PC-3 (cell line): ENCODE results near the gene PPP1R16B.

Experiments used
- CTCF ChIP-seq: fragments of 300-600 bp; sonication (generic); conservative IDR thresholded peaks from 2 replicates; pipeline ENCODE4 v1.5.1; 2017; ENCODE audit warnings: antibody characterized with exemption, low read depth, mild to moderate bottlenecking, low read length
- EZH2 ChIP-seq: fragments of 300-600 bp; sonication (generic); IDR thresholded peaks from one replicate; pipeline ENCODE4 v1.6.1; 2017; ENCODE audit warnings: antibody characterized with exemption, mild to moderate bottlenecking, low read length; ENCODE audit not compliant: unreplicated experiment
- EZH2phosphoT487 ChIP-seq: fragments of 300-600 bp; sonication (generic); IDR thresholded peaks from 2 replicates; pipeline ENCODE4 v1.6.1; 2018; ENCODE audit warnings: mild to moderate bottlenecking, antibody characterized with exemption, low read length, borderline replicate concordance

- no peak for TF ChIP-seq CTCF
- no peak for TF ChIP-seq EZH2
- no peak for TF ChIP-seq EZH2phosphoT487
Observed at GRCh38 chr20:38857703-38858102, 52.2 kb downstream of the PPP1R16B start.
